OCI-LY3 (cell line): ENCODE data around the gene PPFIA2.

Source experiments
- H2AFZ ChIP-seq: fragments of 200-600, 300-600 bp; shearing (Covaris generic); 2 replicates; pipeline ENCODE4 v1.6.0; 2014; ENCODE audit warnings: antibody characterized with exemption, low read depth, low read length
- H3K27ac ChIP-seq: fragments of 200-600, 300-600 bp; sonication (generic); 2 replicates; pipeline ENCODE4 v1.5.1; 2014; ENCODE audit warnings: mild to moderate bottlenecking, low read length, moderate library complexity, mixed read lengths
- H3K27me3 ChIP-seq: fragments of 200-600, 300-600 bp; sonication (generic); 2 replicates; pipeline ENCODE4 v1.6.1; 2014; ENCODE audit warnings: low read depth, low read length, mixed read lengths
- H3K36me3 ChIP-seq: fragments of 200-600, 300-600 bp; sonication (generic); replicated peaks from 2 replicates; pipeline ENCODE3; 2014; ENCODE audit warnings: low read depth, low read length, mixed read lengths
- H3K4me1 ChIP-seq: fragments of 300-600, 200-600 bp; sonication (generic); 2 replicates; pipeline ENCODE4 v1.6.1; 2014; ENCODE audit warnings: low read length, mixed read lengths
- H3K4me2 ChIP-seq: fragments of 200-600, 300-600 bp; sonication (generic); 2 replicates; pipeline ENCODE4 v1.6.1; 2014; ENCODE audit warnings: low read length, mixed read lengths
- H3K4me3 ChIP-seq: fragments of 300-600, 200-600 bp; sonication (generic); 2 replicates; pipeline ENCODE4 v1.5.1; 2014; ENCODE audit warnings: antibody characterized with exemption, mild to moderate bottlenecking, low read length, moderate library complexity
- H3K79me2 ChIP-seq: fragments of 300-600, 200-600 bp; shearing (Covaris generic); 2 replicates; pipeline ENCODE4 v1.6.1; 2014; ENCODE audit warnings: mild to moderate bottlenecking, low read length, mixed read lengths
- H3K9ac ChIP-seq: fragments of 300-600, 200-600 bp; shearing (Covaris generic); 2 replicates; pipeline ENCODE4 v1.6.0; 2014; ENCODE audit warnings: mild to moderate bottlenecking, low read length, moderate library complexity
- H3K9me3 ChIP-seq: fragments of 200-600, 300-600 bp; shearing (Covaris generic); 2 replicates; pipeline ENCODE4 v1.6.1; 2014; ENCODE audit warnings: low read length, mixed read lengths; ENCODE audit not compliant: insufficient read depth
- H4K20me1 ChIP-seq: fragments of 200-600, 300-600 bp; sonication (generic); 2 replicates; pipeline ENCODE4 v1.6.1; 2016; ENCODE audit warnings: low read length, mixed read lengths; ENCODE audit not compliant: insufficient read depth
- EZH2phosphoT487 ChIP-seq: fragments of 200-600 bp; shearing (Covaris generic); IDR thresholded peaks from 2 replicates; pipeline ENCODE4 v1.6.1; 2018; ENCODE audit warnings: antibody characterized with exemption, mixed run types, low read depth
- TF ChIP-seq, protein P1 (sequence below): fragments of 200-600, 300-600 bp; sonication (generic); IDR thresholded peaks from 2 replicates; pipeline ENCODE4 v1.5.1; 2014; ENCODE audit warnings: antibody characterized with exemption, low read length, low read depth

The PPFIA2 gene

DNA sequence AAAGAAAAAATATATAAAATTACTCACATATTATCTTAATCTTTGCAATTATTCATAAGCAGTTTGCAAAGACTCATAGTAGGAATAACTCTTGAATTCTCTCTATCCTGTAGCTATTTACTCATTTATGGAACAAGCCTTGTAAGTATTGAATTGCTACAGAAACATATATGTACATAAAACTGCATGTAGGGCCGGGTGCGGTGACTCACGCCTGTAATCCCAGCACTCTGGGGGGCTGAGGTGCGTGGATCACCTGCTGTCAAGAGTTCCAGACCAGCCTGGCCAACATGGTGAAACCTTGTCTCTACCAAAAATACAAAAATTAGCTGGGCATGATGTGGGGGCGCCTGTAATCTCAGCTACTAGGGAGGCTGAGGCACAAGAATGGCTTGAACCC is 286.2 kb downstream of the PPFIA2 start:
- H4K20me1 ChIP-seq, result no peaks in the 10 kb centered on the region

DNA sequence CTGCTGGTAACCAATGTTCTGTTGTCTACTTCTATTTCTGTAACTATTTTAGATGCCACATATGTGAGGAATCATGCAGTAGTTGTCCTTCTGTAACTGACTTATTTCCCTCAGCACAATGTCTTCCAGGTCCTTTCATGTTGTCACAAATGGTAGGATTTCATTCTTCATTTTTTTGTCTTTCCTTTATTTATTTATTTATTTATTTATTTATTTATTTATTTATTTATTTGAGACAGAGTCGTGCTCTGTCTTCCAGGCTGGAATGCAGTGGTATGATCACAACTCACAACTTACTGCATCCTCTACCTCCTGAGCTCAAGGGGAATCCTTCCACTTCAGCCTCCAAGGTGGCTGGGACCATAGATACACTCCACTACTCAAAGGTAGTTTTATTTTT is 288.2 kb downstream of the PPFIA2 start:
- no peaks in the 10 kb centered on the region for H3K9me3 ChIP-seq
- H3K36me3 ChIP-seq, result no peaks in the 10 kb centered on the region
- no peak overlapping the region for H2AFZ ChIP-seq
- no peak overlapping the region for H3K4me2 ChIP-seq
- no peaks in the 10 kb centered on the region for H3K79me2 ChIP-seq
- no peaks in the 10 kb centered on the region for H3K4me1 ChIP-seq
- no peak overlapping the region for H3K27ac ChIP-seq
- no peaks in the 10 kb centered on the region for H4K20me1 ChIP-seq
- no peak overlapping the region for H3K4me3 ChIP-seq
- no peaks in the 10 kb centered on the region for H3K27me3 ChIP-seq
- no peak for TF ChIP-seq EZH2phosphoT487
- TF ChIP-seq, protein P1, sequence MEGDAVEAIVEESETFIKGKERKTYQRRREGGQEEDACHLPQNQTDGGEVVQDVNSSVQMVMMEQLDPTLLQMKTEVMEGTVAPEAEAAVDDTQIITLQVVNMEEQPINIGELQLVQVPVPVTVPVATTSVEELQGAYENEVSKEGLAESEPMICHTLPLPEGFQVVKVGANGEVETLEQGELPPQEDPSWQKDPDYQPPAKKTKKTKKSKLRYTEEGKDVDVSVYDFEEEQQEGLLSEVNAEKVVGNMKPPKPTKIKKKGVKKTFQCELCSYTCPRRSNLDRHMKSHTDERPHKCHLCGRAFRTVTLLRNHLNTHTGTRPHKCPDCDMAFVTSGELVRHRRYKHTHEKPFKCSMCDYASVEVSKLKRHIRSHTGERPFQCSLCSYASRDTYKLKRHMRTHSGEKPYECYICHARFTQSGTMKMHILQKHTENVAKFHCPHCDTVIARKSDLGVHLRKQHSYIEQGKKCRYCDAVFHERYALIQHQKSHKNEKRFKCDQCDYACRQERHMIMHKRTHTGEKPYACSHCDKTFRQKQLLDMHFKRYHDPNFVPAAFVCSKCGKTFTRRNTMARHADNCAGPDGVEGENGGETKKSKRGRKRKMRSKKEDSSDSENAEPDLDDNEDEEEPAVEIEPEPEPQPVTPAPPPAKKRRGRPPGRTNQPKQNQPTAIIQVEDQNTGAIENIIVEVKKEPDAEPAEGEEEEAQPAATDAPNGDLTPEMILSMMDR, result no peak
- H3K9ac ChIP-seq, result no peak overlapping the region

More for the DNA sequence above, 286.2 kb downstream of the PPFIA2 start:
- no peaks in the 10 kb centered on the region for H3K4me1 ChIP-seq
- H3K36me3 ChIP-seq, result no peaks in the 10 kb centered on the region
- no peak overlapping the region for H3K27ac ChIP-seq
- no peaks in the 10 kb centered on the region for H3K9me3 ChIP-seq
- H3K79me2 ChIP-seq, result no peaks in the 10 kb centered on the region
- no peak overlapping the region for H2AFZ ChIP-seq
- H3K9ac ChIP-seq, result no peak overlapping the region
- no peak overlapping the region for H3K4me3 ChIP-seq
- H3K4me2 ChIP-seq, result no peak overlapping the region
- H3K27me3 ChIP-seq, result no peaks in the 10 kb centered on the region
- no peak for TF ChIP-seq EZH2phosphoT487
- TF ChIP-seq, protein P1, result no peak

DNA sequence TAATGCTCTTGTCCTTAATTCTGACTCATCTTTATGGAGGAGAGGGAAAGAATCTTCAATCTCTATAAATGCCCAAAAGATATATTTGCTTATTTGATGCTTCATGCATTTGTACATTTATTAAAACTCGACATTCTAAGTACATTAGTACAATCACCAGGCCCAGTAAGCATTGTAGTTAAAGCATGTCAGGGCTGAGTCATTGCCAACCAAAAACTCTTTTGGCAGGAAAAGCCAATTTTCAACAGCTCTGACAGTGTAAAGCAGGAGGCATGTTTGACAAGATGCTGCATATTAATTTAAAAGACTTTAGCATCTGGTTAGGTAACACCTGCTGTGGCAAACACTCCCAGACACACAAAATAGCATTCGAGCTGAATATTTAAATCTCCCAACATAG is 290.9 kb downstream of the PPFIA2 start:
- no peaks in the 10 kb centered on the region for H3K4me1 ChIP-seq
- H3K36me3 ChIP-seq, result no peaks in the 10 kb centered on the region
- H3K4me2 ChIP-seq, result no peak overlapping the region
- no peaks in the 10 kb centered on the region for H3K79me2 ChIP-seq
- H3K27me3 ChIP-seq, result no peaks in the 10 kb centered on the region
- no peak overlapping the region for H3K4me3 ChIP-seq
- TF ChIP-seq, protein P1, result no peak
- TF ChIP-seq EZH2phosphoT487, result no peak
- no peak overlapping the region for H3K27ac ChIP-seq
- no peak overlapping the region for H2AFZ ChIP-seq
- H4K20me1 ChIP-seq, result no peaks in the 10 kb centered on the region
- H3K9ac ChIP-seq, result no peak overlapping the region
- no peaks in the 10 kb centered on the region for H3K9me3 ChIP-seq

DNA sequence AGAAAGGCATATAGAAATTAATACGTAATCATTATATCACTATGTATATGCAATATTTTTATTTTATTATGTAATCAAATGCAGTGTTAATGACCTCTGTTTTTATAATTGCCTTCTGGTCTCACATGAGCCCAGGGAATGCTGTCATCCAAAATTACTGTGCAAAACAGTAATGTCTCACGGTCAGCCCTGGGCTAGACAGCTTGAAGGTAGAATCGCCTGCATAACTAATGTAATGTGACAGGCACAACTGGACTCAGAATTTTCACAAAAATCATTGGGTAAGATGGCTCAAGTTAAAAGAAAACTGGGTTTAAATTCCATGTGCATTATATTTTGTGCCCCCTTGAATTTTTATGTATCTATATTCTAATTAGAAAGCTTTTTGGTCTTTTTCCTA is 293.3 kb downstream of the PPFIA2 start:
- Histone ChIP-seq H3K36me3 (no peaks in the 10 kb centered on the region), H3K27me3 (no peaks in the 10 kb centered on the region), H3K79me2 (no peaks in the 10 kb centered on the region), H3K9me3 (no peaks in the 10 kb centered on the region), H3K4me1 (no peaks in the 10 kb centered on the region), H2AFZ (no peak overlapping the region), H3K4me2 (no peak overlapping the region), H3K9ac (no peak overlapping the region), H3K27ac (no peak overlapping the region), H3K4me3 (no peak overlapping the region), H4K20me1 (no peaks in the 10 kb centered on the region)
- TF ChIP-seq EZH2phosphoT487, result no peak
- TF ChIP-seq, protein P1, result no peak
